HuH-7.5 (cell line): ENCODE data around the gene HECTD4.

ENCODE experiments used
- DNase-seq: peaks from one replicate; pipeline ENCODE4 v3.0.0; 2011; ENCODE audit warnings: low spot score

HECTD4 gene

DNA sequence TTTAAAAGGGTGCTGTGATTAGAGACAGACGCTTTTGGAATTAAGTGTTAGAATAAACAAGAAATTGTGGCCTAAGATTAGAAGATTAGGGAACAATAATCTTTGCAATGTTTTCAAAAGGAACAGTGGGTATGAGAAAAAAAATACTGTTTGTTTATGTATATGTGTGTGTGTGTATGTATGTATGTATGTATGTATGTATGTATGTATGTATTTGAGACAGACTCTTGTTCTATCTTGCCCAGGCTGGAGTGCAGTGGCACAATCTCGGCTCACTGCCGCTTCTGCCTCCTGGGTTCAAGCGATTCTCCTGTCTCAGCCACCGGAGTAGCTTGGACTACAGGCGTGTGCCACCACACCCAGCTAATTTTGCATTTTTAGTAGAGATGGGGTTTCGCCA, 175.3 kb downstream of the HECTD4 start:
- no peak for DNase-seq

DNA sequence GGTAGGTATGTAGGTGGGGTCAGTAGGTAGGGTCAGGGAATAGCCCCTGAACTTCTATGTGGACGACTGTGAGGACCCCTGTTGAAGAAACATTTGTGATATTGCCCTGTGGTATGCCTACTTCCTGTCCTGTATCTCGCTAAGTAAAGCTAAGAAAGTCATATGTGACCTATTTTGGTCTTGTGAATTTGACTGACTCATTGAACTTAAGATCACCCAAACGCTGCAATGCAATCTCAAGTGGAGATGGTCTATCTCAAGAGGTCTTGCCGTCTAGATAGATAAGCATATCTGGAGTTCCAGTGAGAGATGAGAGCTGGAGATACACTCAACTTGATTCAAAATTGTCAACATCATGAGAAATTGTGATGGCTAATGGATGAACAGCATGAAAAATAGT, 183.1 kb downstream of the HECTD4 start:
- no peak for DNase-seq

DNA sequence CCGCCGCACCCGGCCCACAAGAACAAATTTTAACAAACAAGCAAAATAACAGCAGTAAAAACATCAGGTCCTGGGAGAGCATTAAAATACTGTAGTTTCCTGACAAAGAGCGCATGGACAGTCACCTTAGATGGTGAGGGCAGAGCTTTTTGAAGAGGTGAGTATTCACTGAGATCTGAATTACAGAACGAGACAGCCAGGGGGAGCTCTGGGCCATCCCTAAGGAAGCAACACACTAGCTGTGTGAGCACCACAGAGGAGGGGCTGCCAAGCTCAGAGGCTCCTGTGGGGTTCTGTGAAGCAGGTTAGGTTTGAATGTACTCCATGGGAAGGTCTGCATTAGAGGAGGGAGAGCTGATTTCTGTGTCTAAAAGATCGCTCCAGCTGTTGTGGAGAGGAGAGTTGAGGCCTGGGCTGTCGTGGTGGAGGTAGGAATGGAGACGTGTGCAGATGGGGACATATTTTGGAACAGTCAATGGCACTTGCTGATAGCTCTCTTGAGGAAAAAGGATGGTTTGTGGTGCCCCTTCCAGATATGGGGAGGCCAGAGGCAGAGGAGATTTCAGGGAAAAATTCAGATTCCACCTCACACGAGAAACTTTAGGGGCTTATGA, 184.0 kb downstream of the HECTD4 start:
- DNase-seq, result peak; percentile 86

DNA sequence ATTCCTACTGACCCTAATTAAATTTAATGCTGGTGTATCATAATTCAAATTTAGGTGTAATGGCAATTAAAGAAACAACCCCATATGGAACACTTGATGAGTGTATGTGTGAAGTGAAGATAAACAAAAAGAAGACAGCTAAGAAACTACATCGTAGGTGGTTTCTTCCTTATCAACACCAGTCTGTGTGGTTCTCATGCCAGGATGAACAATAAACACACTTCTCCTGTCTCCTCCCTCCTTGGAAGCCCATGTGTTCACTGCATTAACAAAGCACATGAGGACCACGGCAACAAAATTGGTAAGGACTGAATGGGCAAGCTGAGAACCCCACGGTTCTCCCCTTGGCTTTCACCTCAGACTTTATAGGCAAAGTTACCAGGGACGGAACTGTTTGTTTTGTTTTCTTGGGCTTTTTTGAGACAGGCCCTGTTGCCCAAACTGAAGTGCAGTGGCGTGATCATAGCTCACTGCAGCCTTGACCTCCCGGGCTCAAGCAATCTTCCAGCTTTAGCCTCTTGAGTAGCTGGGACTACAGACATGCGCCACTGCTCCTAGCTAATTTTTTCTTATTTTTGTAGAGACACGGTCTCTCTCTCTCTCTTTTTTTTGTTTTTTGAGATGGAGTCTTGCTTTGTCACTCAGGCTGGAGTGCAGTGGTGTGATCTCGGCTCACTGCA, 185.9 kb downstream of the HECTD4 start:
- no peak for DNase-seq

DNA sequence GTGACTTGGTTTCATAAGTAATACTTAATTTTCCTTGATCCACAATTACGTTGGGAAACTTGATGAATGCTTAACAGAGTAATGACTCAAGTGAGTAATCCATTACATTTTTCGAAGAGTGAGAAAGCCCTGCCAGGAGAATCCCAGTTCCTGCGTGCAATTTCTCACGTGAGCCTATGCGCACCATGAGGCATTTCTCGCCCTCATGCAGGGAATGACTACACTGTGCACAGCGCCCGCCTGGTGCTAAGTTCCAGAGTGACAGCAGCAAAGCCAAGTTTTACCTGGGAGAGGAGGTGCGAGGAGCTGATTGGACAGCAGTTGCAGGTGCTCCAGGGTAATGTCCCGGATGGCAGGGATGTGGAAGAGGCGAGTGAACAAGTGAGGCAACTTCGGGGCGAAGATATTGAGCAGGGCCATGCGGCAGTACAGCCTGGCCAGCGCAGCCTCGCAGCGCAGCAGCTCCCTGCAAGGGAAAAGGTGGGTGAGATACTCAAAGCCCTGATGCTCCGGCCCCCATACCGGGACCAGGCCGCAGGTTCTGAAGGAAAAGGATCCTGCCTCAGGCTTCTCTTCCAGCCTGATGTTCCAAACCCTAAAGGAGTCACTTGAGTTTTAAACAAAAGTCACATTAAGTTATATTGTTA, 187.5 kb downstream of the HECTD4 start:
- no peak for DNase-seq

DNA sequence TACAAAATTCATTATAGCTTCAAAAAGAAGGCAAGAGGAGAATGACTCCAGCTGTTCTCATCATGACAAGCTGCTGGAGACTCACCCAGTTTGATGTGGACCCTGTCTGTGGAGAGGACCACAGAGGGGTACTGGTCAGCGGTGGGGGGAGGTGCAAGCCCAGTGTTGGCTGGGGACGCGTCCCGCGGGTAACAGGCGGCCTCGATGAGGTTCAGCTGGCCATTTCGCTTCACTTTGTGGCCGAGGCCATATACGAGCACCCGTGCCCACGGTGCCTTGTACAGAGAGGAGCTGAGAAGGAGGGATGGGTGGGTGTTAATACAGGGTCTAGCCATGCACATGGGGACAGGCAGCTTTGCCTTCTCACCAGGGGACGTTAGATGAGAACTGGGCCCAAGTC, 189.8 kb downstream of the HECTD4 start:
- DNase-seq, result no peak

DNA sequence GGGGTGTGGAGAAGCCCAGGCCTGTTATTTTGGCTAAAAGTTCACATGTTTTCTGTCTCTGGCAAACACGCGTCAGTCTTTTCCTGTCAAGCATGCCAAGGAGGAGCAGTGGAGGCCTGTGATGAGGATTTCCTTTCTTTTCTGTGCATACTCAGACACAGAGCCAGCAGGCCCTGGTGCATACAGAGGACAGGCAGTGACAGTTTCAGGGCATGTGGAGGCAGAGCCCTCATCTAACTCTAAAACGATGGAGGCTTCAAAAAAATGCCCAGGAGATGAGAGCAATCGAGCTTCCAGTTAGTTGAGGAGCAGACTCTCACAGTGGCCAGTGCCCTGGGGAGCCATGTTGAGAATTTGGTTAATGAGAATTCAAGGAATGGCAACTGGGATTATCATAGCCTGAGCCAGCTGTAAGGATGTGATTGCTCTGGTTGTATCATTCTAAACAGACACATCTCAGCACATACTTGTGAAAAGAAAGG, 190.3 kb downstream of the HECTD4 start:
- no peak for DNase-seq

DNA sequence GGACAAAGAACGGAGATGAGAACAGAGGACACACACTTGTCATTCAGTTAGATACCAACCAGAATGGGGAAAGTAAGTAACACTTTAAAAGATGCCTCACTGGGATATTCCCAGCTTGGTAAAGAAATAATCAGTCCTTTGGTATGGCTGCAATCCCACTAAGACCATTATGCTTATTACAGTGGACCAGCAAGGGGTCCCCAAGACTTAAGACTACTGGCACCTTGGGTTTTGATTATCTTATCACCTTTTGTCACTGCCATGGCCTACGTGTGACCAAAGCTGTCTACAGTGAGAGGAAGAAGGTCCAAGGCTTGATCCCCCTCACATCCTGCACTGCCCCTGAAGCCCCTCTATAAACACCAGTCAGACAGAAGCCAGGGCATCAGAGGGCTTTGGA, 191.0 kb downstream of the HECTD4 start:
- DNase-seq, result no peak

DNA sequence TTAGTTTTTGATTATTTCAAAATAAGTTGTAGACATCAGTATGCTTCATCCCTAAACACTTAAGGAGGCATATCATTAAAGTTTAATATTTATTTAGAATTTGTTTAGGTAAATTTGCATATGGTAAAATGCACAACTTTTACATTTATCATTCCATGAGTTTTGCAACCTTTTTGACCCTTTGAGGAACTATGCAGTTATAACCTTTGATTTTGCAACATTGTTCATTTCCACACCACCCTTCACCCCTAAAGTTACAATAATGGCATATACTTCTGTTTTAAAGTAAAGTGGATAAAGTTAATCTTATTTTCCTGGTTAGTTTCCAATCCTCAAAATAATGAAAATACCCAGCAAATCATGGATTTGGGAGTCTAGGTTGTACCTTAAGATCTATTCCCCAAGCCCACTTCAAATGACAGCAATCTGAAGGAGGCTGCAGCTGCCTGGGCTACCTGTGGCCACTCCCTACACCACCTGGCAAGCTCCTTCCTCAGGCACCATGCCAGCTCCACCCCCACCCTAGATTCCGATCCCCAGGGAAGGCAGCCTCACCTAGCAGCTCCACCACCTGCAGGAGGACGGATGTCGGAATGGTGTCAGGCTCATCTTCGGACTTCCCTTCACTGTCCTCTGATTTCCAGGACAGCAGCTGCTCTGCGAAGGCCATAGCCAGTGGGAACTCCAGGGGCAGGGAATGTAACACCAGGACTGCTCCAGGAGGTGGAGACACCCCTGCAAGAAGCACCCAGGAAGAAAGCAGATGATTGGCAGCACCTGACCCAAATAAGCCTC, 191.8 kb downstream of the HECTD4 start:
- no peak for DNase-seq

DNA sequence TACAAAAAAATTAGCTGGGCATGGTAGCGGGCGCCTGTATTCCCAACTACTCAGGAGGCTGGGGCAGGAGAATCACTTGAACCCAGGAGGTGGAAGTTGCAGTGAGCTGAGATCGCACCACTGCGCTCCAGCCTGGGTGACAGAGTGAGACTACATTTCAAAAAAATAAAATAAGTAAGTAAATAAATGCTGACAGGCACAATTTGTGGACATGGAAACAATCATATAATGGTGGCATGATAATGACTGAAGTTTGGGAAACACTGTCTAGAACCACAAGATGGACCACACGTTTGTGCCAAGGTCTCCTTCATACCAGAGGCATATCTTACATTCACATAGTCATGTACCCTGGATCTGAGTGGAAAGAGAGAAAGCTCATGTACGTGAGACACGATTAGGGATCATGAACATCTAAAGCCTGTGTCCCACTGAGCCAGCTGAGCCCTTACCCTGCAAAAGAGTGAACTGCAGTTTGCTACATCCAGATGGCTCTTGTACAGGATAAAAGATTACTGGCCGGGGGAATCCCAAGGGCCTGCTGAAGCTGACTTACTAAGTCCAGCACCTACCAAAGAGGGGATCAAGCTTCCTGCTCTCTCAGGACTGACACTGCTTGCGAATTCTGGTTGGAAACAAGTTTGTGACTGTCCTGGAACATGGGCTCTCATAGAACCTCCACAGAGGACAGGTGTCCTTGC, 194.0 kb downstream of the HECTD4 start:
- DNase-seq, result no peak

DNA sequence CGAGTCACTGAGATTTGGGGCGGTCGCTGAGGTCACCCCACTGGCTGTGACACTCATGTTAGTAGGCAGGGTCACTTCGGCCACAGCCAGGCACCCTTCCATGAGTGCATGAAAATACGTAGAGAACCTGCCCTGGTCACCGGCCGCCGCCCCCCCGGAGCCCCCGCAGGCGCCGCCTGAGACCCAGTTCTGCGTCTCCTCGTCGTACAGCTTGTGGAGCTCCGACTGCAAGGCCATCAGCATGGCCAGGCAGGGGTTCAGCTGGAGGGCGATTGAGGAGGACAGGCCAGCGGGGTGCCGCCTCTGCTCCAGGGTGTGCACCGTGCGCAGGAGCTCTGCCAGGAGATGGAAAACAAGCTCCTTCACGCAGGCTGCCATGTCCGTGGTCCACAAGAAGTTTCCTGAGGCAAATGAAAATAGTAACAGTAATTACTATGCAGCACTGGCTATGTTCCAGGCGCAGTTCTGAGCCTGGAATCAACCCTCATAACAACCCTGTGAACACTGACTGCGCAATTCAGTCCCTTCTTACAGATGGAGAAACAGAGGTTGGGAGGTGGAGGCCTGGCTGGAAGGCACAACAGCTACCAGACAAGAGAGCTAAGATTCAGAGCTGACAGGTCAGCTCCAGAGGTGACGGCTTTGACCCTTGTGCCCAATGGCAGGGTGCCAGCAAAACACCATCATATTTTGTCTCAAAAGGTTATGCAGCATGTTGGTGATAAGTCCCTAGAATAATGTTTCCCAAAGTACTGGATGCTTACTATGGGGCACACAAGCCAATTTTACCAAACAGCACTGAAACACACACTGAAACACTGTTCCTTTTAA, 196.9 kb downstream of the HECTD4 start:
- DNase-seq, result no peak

DNA sequence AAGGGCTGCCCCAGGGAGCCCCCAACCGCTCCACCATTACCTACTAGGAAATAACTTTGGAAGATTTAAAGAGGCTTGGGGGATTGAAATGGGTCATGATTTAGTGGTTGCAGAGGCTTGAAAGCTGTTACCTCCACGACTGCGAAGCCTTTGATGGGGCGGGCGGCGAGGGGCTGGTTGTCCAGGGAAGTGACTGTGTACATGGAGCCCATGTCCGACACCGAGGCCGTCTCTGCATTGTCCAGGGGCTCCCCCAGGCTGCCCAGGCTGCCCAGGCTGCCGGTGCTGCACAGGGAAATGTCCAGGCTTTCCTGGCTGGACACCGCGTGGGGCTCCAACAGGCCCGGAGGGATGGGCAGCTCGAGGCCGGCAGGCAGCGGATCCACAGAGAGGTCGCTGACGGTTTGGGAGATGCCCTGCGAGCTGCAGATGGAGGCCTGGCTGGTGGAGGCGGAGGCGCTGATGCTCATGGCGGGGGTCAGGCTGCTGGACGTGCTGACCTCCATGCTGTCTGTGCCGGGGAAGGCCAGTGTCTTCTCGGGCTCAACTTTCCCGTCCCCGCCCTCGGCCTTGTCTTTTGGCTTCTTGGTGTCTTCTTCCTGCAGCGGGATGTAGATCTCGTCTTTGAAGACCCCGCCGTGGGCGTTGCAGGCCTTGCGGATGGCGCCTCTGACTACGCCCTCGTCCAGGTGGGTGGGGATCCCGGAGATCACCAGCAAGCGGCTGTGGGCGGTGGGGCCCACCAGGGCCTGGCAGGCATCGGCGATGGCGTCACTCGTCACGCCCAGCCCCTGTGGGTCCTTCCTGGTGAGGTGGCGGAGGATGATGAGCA, 198.0 kb downstream of the HECTD4 start:
- no peak for DNase-seq

DNA sequence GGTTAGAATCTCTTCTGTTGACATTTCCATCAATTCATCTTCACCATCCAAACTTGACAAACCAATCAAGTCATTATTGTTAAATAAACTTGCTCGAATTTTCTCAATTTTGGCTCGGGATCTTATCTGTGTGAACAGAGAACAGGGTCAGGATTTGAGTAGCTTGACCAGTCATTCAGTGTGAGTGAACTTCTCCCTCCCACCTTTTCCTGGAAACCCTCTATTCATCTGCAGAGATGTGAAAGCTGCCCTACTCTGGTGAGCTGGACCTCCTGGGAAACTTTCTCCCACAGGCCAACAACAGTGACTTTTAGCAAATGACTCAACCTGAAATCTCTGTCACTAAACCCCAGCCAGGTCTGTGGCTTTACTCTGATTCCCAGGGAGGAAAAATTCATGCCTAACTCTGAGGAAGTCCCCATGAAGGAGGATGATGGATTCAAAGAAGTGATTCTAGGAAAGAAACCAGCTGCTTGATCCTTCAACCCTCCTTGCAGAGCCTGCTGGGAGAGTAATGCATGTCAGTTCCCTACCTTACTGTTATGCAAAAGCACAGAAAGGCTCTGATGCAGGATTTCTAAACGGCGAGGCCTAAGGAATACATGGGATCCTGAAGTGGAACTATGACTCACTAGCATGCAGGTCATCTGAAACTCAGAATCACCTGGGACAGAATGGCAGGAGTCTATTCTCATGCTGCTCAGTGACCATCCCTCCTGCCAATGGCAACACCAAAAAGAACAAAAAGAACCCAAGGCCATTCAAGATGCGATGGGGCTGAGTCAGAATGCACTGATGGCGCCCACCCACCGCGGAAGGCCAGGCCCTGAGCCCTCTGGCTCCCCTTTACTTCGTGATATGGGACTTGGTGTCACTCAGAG, 198.8 kb downstream of the HECTD4 start:
- no peak for DNase-seq

DNA sequence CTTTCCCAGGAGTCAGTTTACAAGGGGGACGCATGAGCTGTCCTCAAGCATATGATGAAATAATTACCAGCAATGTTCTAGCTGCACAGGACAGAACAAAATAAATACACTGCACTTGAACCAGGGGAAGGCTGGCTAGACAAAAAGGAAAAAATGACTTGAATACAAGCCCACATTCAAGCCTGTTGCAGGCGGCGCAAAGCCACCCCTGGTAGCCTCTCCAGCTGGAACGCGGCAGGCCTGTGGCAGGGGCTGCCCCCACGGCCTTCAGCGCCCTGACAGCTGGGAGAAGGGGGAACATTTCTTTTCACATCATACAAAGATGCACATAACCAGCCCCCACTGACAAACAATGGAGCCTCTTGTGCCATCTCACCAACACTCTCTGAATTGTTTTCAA, 199.7 kb downstream of the HECTD4 start:
- DNase-seq, result no peak

DNA sequence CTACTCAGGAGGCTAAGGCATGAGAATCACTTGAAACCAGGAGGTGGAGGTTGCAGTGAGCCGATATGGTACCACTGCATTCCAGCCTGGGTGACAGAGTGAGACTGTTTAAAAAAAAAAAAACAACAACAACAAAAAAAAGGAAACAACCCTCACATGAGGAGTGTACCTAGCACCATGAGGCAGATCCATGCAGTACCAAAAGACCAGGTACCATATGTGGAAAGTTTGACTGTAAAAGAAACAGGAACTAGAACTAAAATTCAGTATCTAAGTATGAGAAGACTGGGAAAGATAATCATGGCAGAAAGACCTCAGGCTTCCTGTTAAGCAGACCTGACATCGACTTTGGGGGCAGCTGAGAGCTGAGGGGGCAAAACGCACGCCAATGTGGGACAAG, 201.8 kb downstream of the HECTD4 start:
- no peak for DNase-seq

DNA sequence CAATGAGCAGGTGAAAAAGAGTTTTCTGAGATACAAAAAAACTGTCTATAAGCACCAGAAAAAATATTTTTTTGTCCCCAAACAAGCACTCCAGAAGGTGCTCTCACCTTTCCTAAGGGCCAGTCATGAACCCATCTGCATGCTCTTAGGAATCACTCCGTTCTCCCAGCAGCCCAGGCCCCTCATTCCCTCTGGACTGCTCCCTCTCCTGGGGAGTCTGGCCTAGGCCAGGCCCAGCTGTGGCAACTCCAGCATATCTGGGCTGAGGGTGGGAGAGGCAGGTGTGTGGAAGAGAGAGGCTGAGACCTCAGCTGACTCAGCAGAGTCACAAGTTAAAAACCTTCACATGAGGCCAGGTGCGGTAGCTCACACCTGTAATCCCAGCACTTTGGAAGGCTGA, 202.3 kb downstream of the HECTD4 start:
- DNase-seq, result peak; percentile 30

DNA sequence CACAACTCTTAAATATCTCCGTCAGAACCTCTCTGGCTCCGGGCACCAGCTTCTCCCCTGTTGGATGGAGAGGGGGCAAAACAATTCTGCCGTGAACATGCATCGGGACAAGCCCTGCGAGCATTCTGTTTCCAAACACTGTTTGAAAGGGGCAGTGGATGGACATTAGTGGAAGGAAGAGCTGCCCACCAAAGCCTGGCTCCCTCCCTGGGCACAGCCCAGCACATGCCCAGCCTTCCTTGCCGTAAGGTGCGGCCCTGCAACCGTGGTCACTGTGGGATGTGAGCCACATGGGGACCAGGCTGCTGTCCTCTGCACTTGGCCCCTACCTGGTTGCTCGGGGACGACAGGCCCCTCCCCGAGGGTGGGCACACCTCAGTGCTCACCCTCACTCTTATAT, 202.9 kb downstream of the HECTD4 start:
- no peak for DNase-seq

DNA sequence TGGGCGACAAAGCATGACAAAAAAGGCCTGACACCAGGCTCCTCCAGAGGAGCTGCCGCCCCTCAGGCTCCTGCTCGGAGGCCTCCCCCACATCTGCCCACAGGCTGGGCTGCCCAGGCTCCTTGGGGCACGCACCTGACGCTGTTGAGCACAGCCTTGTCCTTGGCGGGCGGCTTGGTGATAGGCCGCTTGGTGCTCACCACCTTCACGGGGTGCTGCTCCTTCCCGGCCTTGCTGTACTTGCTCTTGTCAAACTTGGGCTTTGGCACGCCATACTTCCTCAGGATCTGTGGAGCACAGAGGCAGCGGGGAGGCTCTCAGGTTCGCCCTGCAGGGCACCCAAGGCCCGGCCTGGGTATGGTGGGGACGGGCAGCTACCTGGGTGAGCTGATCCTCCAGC, 203.4 kb downstream of the HECTD4 start:
- no peak for DNase-seq

DNA sequence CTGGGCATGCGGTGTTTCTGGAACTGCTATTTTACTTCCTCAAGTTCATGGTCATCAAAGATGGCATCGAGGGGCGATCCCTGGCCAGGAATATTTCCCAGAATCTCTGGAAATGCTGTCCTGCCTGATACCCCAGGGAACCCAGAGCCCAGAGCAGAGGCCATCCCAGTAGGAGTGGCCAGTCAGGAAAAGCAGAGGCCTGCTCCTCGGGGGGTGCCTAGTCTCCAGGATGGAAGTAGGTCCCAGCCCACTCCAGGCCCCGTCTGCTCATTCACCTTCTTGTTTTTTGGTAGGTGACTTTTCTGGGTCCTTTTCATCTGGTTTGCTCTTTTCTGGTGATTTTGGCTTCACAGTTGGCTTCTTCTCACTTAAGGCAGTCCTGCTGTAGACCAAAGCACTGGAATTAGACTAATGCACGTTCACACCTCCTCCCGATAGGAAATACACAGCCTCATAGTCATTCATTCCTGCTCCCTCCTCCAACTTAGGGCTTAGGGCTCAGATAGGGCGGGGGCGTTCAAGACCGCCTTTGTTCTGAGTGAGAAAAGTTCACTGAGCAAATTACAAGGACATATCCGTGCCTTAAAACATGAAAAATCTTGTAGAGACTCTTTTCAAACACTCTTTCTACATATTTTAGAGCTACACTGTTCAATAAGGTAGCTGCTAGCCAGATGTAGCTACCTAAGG, 205.8 kb downstream of the HECTD4 start:
- DNase-seq, result no peak
